Activated CD8-positive, alpha-beta T cell treated with anti-CD3 and anti-CD28 coated beads, Interleukin-2, amount 10 ng/mL, durations not matched to agents 7 days and 5 days (primary cell): ENCODE measurements around the gene GPC1. TPM values are rescaled to one million over a fixed set of nuclear protein-coding genes. Genes with fewer than 3 reads are reported as not detected.

Experiments used
- ATAC-seq: fragments of 150-1000 bp; cut with Tn5 transposase; one replicate; pipeline ENCODE4 v1.10.0; 2021; ENCODE audit warnings: moderate library complexity
- CTCF ChIA-PET: fragments of 350-600 bp; sonication (Branson Sonifier 250); formaldehyde crosslinking; loops from one replicate; lab custom pipeline; 2021; ENCODE audit warnings: antibody characterized with exemption; lab: Charles Lee
- POLR2A ChIA-PET: fragments of 350-600 bp; sonication (Branson Sonifier 250); formaldehyde crosslinking; loops from one replicate; lab custom pipeline; 2021; ENCODE audit warnings: antibody characterized with exemption; lab: Charles Lee
- DNase-seq: peaks from one replicate; pipeline ENCODE4 v3.0.0-alpha.2; 2020
- H3K27ac Mint-ChIP-seq: one replicate; pipeline ENCODE4 v1.8.0; 2021; ENCODE audit warnings: mild to moderate bottlenecking, mixed read lengths
- H3K27me3 Mint-ChIP-seq: one replicate; pipeline ENCODE4 v1.8.0; 2021; ENCODE audit warnings: low read depth, mixed read lengths
- H3K36me3 Mint-ChIP-seq: one replicate; pipeline ENCODE4 v1.8.0; 2021; ENCODE audit warnings: low read depth, mixed read lengths
- H3K4me1 Mint-ChIP-seq: one replicate; pipeline ENCODE4 v1.8.0; 2021; ENCODE audit warnings: low read depth, mixed read lengths
- H3K4me3 Mint-ChIP-seq: one replicate; pipeline ENCODE4 v1.8.0; 2021; ENCODE audit warnings: mild to moderate bottlenecking, mixed read lengths
- H3K9me3 Mint-ChIP-seq: one replicate; pipeline ENCODE4 v1.8.0; 2022; ENCODE audit warnings: mixed read lengths; ENCODE audit not compliant: insufficient read depth
- total RNA-seq, 2 experiments: library from RNA; stranded (reverse); gene quantifications; one replicate each; pipeline ENCODE4 v1.2.3, GENCODE V29; 2021

Gene GPC1
- total RNA-seq, 2 experiments from 2014 or later = 4.4 to 5.7 TPM

- no peaks in the 10 kb centered on the region for H3K36me3 Mint-ChIP-seq
- ChIA-PET CTCF (no interaction called here), POLR2A (no interaction called here)
- no peak overlapping the region for H3K4me3 Mint-ChIP-seq
- peaks cover 7% of the 10 kb centered on the region for H3K27me3 Mint-ChIP-seq
- H3K27ac Mint-ChIP-seq = no peak overlapping the region
- no peaks in the 10 kb centered on the region for H3K4me1 Mint-ChIP-seq
- DNase-seq (no peak), ATAC-seq (no peak)
- H3K9me3 Mint-ChIP-seq = no peaks in the 10 kb centered on the region
Observed at GRCh38 chr2:240445961-240446663, 10.6 kb downstream of the GPC1 start.

DNA sequence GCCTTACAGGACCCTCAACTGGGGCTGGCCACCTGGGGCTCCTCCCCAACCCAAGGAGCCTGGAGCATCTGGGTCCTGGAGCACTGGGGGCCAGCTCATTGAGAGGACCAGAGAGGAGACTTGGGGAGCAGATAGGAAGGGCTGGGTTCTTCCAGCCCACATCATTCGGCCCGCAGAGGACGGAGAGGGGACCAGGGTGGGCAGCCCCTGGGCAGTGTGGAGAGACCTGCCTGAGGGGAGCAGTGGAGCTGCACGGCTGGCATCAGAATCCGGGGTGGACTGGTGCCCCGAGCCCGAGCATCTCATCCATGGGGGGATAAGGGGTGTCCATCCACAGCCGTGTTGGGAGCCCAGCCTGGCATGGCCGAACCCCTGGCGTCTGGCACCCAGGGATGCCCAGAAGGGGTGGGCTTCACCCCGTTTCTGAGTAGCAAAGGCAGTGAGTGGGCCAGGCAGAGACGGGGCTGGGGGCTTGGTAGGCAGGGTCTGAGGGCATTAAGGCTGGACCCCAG is 11.3 kb downstream of the GPC1 start:
- CTCF ChIA-PET = no interaction called here
- H3K4me3 Mint-ChIP-seq = no peak overlapping the region
- H3K27ac Mint-ChIP-seq = no peak overlapping the region
- peaks cover 10% of the 10 kb centered on the region for H3K27me3 Mint-ChIP-seq
- H3K9me3 Mint-ChIP-seq = no peaks in the 10 kb centered on the region
- H3K36me3 Mint-ChIP-seq = no peaks in the 10 kb centered on the region
- DNase-seq (no peak), ATAC-seq (no peak)
- H3K4me1 Mint-ChIP-seq = no peaks in the 10 kb centered on the region
- POLR2A ChIA-PET = no interaction called here

DNA sequence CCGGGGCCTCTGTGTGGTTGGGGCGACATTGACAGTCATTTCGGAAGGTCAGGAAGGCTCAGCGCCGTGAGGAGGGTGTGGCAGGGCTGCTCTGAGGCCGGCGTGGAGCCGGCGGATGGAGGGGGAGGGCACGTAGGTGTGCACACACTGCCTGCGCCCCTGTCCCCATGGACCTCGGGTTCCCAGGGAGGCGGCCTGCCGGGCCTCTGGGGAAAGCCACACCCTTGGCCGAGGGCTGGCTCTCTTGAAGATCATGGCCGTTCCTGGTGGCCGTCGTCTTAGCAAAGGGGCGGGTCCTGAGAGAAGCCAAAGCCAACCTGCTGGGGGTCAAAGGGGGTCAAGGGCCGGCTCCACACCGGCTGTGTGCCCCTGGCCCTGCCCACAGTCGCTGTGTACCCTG is 11.9 kb downstream of the GPC1 start:
- H3K9me3 Mint-ChIP-seq = no peaks in the 10 kb centered on the region
- ChIA-PET POLR2A (no interaction called here), CTCF (no interaction called here)
- no peaks in the 10 kb centered on the region for H3K36me3 Mint-ChIP-seq
- H3K27me3 Mint-ChIP-seq = peaks cover 16% of the 10 kb centered on the region
- no peak overlapping the region for H3K27ac Mint-ChIP-seq
- ATAC-seq (no peak), DNase-seq (no peak)
- no peak overlapping the region for H3K4me3 Mint-ChIP-seq
- H3K4me1 Mint-ChIP-seq = peaks cover 2% of the 10 kb centered on the region

DNA sequence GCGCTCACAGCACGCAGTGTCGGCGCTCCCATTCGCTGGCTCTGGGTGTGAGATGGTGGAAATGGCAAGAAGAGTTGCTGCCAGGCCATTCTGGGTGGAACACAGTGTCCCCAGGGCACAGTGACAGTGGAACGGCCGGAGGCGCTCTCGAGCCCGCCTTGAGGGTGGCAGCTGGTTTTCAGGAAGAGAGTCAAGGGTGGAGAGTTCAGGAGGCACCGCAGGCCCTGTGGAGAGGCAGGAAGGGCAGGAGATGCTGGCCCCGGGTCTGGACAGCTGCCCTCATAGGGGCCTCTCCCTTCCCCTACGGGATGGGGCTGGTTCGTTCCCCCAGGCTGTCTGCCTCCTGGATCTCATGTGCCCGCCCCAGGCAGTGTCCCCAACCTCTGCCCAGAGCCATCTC is 12.5 kb downstream of the GPC1 start:
- POLR2A ChIA-PET = no interaction called here
- Mint-ChIP-seq H3K4me3 (no peak overlapping the region), H3K4me1 (peaks cover 2% of the 10 kb centered on the region), H3K36me3 (no peaks in the 10 kb centered on the region), H3K9me3 (no peaks in the 10 kb centered on the region), H3K27ac (no peak overlapping the region), H3K27me3 (peaks cover 17% of the 10 kb centered on the region)
- DNase-seq (no peak), ATAC-seq (no peak)
- CTCF ChIA-PET = no interaction called here

DNA sequence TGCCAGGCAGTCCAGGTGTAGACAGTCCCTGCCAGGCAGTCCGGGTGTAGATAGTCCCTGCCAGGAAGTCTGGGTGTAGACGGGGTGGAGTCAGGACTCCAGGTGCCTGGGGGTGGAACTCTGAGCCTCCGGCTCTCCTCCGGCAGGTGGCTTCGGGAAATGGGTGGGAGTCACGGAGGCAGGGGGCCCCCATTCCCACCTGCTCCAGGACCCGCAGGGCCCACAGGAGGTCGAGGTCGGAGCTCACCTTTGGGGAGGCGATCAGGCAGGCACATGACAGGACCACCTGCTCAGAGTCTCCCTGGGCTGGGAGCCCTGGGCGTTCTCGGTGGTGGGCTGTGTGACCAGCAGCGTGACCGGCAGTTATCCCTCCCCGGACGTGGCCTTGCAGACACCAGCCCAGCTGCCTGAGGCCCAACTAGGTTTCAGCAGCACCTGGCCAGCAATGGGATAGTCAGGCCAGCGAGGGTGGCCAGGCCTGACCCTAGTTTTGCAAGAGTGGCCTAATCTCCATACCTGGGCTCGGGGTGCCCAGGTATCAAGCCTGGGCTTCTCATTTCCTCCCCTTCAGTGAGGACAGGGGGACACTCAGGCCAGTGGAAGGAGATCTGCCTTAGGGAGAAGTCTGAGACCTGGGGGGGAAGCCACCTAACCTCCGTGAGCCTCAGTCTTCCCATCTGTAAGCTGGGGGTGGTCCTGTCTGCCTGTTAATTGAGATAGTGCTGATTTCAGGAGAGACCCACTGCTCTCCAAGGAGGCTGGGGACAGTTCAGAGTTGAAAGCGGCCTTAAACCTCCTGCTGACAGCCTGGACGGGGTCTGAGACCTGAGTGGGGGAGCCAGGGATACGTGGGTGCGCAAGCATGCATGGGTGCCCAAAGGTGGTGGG is 13.2 kb downstream of the GPC1 start:
- H3K27ac Mint-ChIP-seq = no peak overlapping the region
- DNase-seq (no peak), ATAC-seq (no peak)
- H3K4me1 Mint-ChIP-seq = peaks cover 2% of the 10 kb centered on the region
- no peaks in the 10 kb centered on the region for H3K36me3 Mint-ChIP-seq
- no peak overlapping the region for H3K4me3 Mint-ChIP-seq
- H3K27me3 Mint-ChIP-seq = peaks cover 18% of the 10 kb centered on the region
- ChIA-PET CTCF (no interaction called here), POLR2A (no interaction called here)
- H3K9me3 Mint-ChIP-seq = no peaks in the 10 kb centered on the region

DNA sequence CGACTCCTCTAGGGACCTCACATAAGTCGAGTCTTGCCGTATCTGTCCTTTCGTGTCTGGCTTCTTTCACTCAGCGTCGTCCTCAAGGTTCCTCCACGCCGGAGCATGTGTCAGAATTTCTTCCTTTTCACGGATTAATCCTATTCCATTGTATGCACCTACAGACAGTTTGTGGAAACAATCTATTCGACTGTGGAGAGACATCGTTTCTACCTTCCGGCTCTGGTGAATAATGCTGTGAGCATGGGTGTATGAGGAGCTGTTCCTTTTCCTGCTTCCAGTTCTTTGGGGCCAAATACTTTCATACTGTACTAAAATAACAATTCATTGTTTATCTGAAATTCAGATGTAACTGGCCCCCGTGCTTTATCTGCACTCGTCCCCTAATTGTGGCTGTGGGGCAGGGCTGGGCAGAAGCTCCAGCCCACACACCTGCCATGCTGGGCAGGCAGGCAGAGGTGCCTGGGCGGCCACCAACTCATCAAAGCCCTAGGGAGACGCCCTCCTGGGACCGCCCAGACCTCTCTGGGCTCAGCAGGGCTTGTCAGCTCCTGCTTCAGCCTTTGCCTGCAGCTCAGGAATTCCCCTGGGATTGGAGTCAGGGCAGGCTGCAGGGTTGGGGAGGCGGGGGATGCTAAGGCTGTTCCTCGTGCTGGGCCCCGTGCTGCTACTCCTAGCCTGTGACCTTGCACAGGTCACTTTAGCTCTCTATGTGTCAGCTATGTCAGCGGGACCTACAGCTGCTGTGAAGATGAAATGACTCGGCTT is 14.5 kb downstream of the GPC1 start:
- ATAC-seq (no peak), DNase-seq (no peak)
- Mint-ChIP-seq H3K27me3 (peaks cover 29% of the 10 kb centered on the region), H3K4me1 (peaks cover 6% of the 10 kb centered on the region), H3K9me3 (no peaks in the 10 kb centered on the region), H3K36me3 (no peaks in the 10 kb centered on the region), H3K4me3 (no peak overlapping the region), H3K27ac (no peak overlapping the region)
- CTCF ChIA-PET = no interaction called here
- POLR2A ChIA-PET = no interaction called here

- ChIA-PET CTCF (no interaction called here), POLR2A (no interaction called here)
- H3K27ac Mint-ChIP-seq = no peak overlapping the region
- ATAC-seq = no peak
- peaks cover 6% of the 10 kb centered on the region for H3K4me1 Mint-ChIP-seq
- no peaks in the 10 kb centered on the region for H3K36me3 Mint-ChIP-seq
- H3K27me3 Mint-ChIP-seq = peaks cover 34% of the 10 kb centered on the region
- no peaks in the 10 kb centered on the region for H3K9me3 Mint-ChIP-seq
- no peak overlapping the region for H3K4me3 Mint-ChIP-seq
- no peak for DNase-seq
Observed at GRCh38 chr2:240450532-240451107, 15.2 kb downstream of the GPC1 start.

GRCh38 chr2:240451108-240451611 is 15.7 kb downstream of the GPC1 start:
- CTCF ChIA-PET = no interaction called here
- DNase-seq (no peak), ATAC-seq (no peak)
- POLR2A ChIA-PET = no interaction called here
- peaks cover 34% of the 10 kb centered on the region for H3K27me3 Mint-ChIP-seq
- no peak overlapping the region for H3K4me3 Mint-ChIP-seq
- H3K36me3 Mint-ChIP-seq = no peaks in the 10 kb centered on the region
- no peaks in the 10 kb centered on the region for H3K9me3 Mint-ChIP-seq
- peaks cover 6% of the 10 kb centered on the region for H3K4me1 Mint-ChIP-seq
- no peak overlapping the region for H3K27ac Mint-ChIP-seq

- Mint-ChIP-seq H3K36me3 (no peaks in the 10 kb centered on the region), H3K4me1 (peaks cover 6% of the 10 kb centered on the region), H3K9me3 (no peaks in the 10 kb centered on the region), H3K4me3 (no peak overlapping the region), H3K27ac (no peak overlapping the region), H3K27me3 (peaks cover 41% of the 10 kb centered on the region)
- ATAC-seq (no peak), DNase-seq (no peak)
- POLR2A ChIA-PET = no interaction called here
- CTCF ChIA-PET = no interaction called here
Observed at GRCh38 chr2:240451791-240452461, 16.5 kb downstream of the GPC1 start.

GRCh38 chr2:240452462-240453256 is 17.2 kb downstream of the GPC1 start:
- no peaks in the 10 kb centered on the region for H3K36me3 Mint-ChIP-seq
- H3K27me3 Mint-ChIP-seq = peaks cover 43% of the 10 kb centered on the region
- DNase-seq (no peak), ATAC-seq (peak; percentile 26)
- no peak overlapping the region for H3K27ac Mint-ChIP-seq
- H3K4me3 Mint-ChIP-seq = no peak overlapping the region
- CTCF ChIA-PET = no interaction called here
- H3K4me1 Mint-ChIP-seq = peaks cover 6% of the 10 kb centered on the region
- no peaks in the 10 kb centered on the region for H3K9me3 Mint-ChIP-seq
- POLR2A ChIA-PET = no interaction called here
